Measurements from ENCODE around the gene UTF1. TPM values are rescaled to one million over a fixed set of nuclear protein-coding genes. Genes with fewer than 3 reads are reported as not detected.

Gene UTF1
- total RNA-seq, 8 experiments from 2014 or later: 0.18 to 0.38 (median 0.24) TPM; not detected in 5

GRCh38 chr10:133206356-133207040, 23.5 kb upstream of the UTF1 start:
- in situ Hi-C loops (cut with MboI; ENCODE audit: low pct_unique_long_range_greater_than_20kb in 2 of 9, low sequenced_read_pairs in 9 of 9, unreplicated experiment in 9 of 9): no loop called here

GRCh38 chr10:133207041-133207600, 22.9 kb upstream of the UTF1 start:
- no peak for ATAC-seq (replicated peaks in 6 of 8)
- 83 to 100% (median 93%) methylated on average over 2 to 10 of the region's 36 CpGs; no CpG with 5 or more reads in 6 of the 10 experiments for WGBS, 10 experiments
- no peaks in the 10 kb centered on the region for H3K4me1 ChIP-seq (replicated peaks in 1 of 2)
- in situ Hi-C loops (cut with MboI; ENCODE audit: low pct_unique_long_range_greater_than_20kb in 2 of 9, low sequenced_read_pairs in 9 of 9, unreplicated experiment in 9 of 9): no loop called here
- H3K27ac ChIP-seq: no peak overlapping the region
- H3K4me3 ChIP-seq: no peak overlapping the region

More at GRCh38 chr10:133206356-133207040, 23.5 kb upstream of the UTF1 start:
- no peaks in the 10 kb centered on the region for H3K4me1 ChIP-seq (replicated peaks in 1 of 2)
- no peak overlapping the region for H3K4me3 ChIP-seq
- 83% methylated on average over 8 of the region's 17 CpGs; no CpG with 5 or more reads in 9 of the 10 experiments for whole genome bisulfite sequencing, 10 experiments
- H3K27ac ChIP-seq: no peak overlapping the region
- peak in 1 of 8 experiments; percentile 31 for ATAC-seq (replicated peaks in 6 of 8)

- Histone ChIP-seq H3K27ac (no peak overlapping the region), H3K4me1 (replicated peaks in 1 of 2) (no peaks in the 10 kb centered on the region), H3K4me3 (no peak overlapping the region)
- WGBS, 10 experiments: 0% methylated on average over 2 of the region's 17 CpGs; no CpG with 5 or more reads in 9 of the 10 experiments
- no peak for ATAC-seq (replicated peaks in 6 of 8)
- in situ Hi-C loops (cut with MboI; ENCODE audit: low pct_unique_long_range_greater_than_20kb in 2 of 9, low sequenced_read_pairs in 9 of 9, unreplicated experiment in 9 of 9): no loop called here
Measured at GRCh38 chr10:133207627-133208026, 22.4 kb upstream of the UTF1 start.

- in situ Hi-C loops (cut with MboI; ENCODE audit: low pct_unique_long_range_greater_than_20kb in 2 of 9, low sequenced_read_pairs in 9 of 9, unreplicated experiment in 9 of 9): no loop called here
- H3K4me1 ChIP-seq (replicated peaks in 1 of 2): no peaks in the 10 kb centered on the region
- no peak overlapping the region for H3K4me3 ChIP-seq
- no peak overlapping the region for H3K27ac ChIP-seq
- no peak for ATAC-seq (replicated peaks in 6 of 8)
- WGBS, 10 experiments: 88 to 100% (median 92%) methylated on average over 1 to 8 of the region's 18 CpGs; no CpG with 5 or more reads in 6 of the 10 experiments
Measured at GRCh38 chr10:133208466-133208865, 21.6 kb upstream of the UTF1 start.

- WGBS, 10 experiments: 76 to 100% (median 88%) methylated on average over 1 to 8 of the region's 14 CpGs; no CpG with 5 or more reads in 2 of the 10 experiments
- Histone ChIP-seq H3K4me1 (replicated peaks in 1 of 2) (no peaks in the 10 kb centered on the region), H3K27ac (no peak overlapping the region), H3K4me3 (no peak overlapping the region)
- in situ Hi-C loops (cut with MboI; ENCODE audit: low pct_unique_long_range_greater_than_20kb in 2 of 9, low sequenced_read_pairs in 9 of 9, unreplicated experiment in 9 of 9): no loop called here
- peak in 1 of 8 experiments; percentile 9 for ATAC-seq (replicated peaks in 6 of 8)
Measured at GRCh38 chr10:133209117-133209516, 20.9 kb upstream of the UTF1 start.

GRCh38 chr10:133209641-133210040, 20.4 kb upstream of the UTF1 start:
- H3K4me3 ChIP-seq: no peak overlapping the region
- 63 to 100% (median 78%) methylated on average over 1 to 5 of the region's 20 CpGs; no CpG with 5 or more reads in 1 of the 10 experiments for WGBS, 10 experiments
- in situ Hi-C loops (cut with MboI; ENCODE audit: low pct_unique_long_range_greater_than_20kb in 2 of 9, low sequenced_read_pairs in 9 of 9, unreplicated experiment in 9 of 9): no loop called here
- no peaks in the 10 kb centered on the region for H3K4me1 ChIP-seq (replicated peaks in 1 of 2)
- no peak overlapping the region for H3K27ac ChIP-seq
- ATAC-seq (replicated peaks in 6 of 8): no peak

GRCh38 chr10:133210398-133211140, 19.4 kb upstream of the UTF1 start:
- in situ Hi-C loops (cut with MboI; ENCODE audit: low pct_unique_long_range_greater_than_20kb in 2 of 9, low sequenced_read_pairs in 9 of 9, unreplicated experiment in 9 of 9): no loop called here
- no peaks in the 10 kb centered on the region for H3K4me1 ChIP-seq (replicated peaks in 1 of 2)
- 71% methylated on average over 5 of the region's 27 CpGs; no CpG with 5 or more reads in 9 of the 10 experiments for WGBS, 10 experiments
- no peak overlapping the region for H3K4me3 ChIP-seq
- H3K27ac ChIP-seq: no peak overlapping the region
- ATAC-seq (replicated peaks in 6 of 8): no peak

- ATAC-seq (replicated peaks in 6 of 8): peak in 1 of 8 experiments; percentile 9
- Histone ChIP-seq H3K4me3 (no peak overlapping the region), H3K27ac (no peak overlapping the region), H3K4me1 (replicated peaks in 1 of 2) (no peaks in the 10 kb centered on the region)
- 80 to 100% methylated on average over 1 to 2 of the region's 25 CpGs; no CpG with 5 or more reads in 8 of the 10 experiments for WGBS, 10 experiments
- in situ Hi-C loops (cut with MboI; ENCODE audit: low pct_unique_long_range_greater_than_20kb in 2 of 9, low sequenced_read_pairs in 9 of 9, unreplicated experiment in 9 of 9): no loop called here
Measured at GRCh38 chr10:133211141-133211830, 18.7 kb upstream of the UTF1 start.

- ATAC-seq (replicated peaks in 6 of 8): peak in 1 of 8 experiments; percentile 7
- WGBS, 10 experiments: 70 to 94% (median 89%) methylated on average over 2 to 19 of the region's 34 CpGs; no CpG with 5 or more reads in 3 of the 10 experiments
- Histone ChIP-seq H3K27ac (no peak overlapping the region), H3K4me3 (no peak overlapping the region), H3K4me1 (replicated peaks in 1 of 2) (no peaks in the 10 kb centered on the region)
- in situ Hi-C loops (cut with MboI; ENCODE audit: low pct_unique_long_range_greater_than_20kb in 2 of 9, low sequenced_read_pairs in 9 of 9, unreplicated experiment in 9 of 9): no loop called here
Measured at GRCh38 chr10:133211959-133212852, 17.8 kb upstream of the UTF1 start.

GRCh38 chr10:133212853-133213494, 17.0 kb upstream of the UTF1 start:
- Histone ChIP-seq H3K4me3 (no peak overlapping the region), H3K27ac (no peak overlapping the region), H3K4me1 (replicated peaks in 1 of 2) (no peaks in the 10 kb centered on the region)
- in situ Hi-C loops (cut with MboI; ENCODE audit: low pct_unique_long_range_greater_than_20kb in 2 of 9, low sequenced_read_pairs in 9 of 9, unreplicated experiment in 9 of 9): no loop called here
- no peak for ATAC-seq (replicated peaks in 6 of 8)
- 76 to 100% (median 89%) methylated on average over 1 to 6 of the region's 20 CpGs; no CpG with 5 or more reads in 6 of the 10 experiments for WGBS, 10 experiments

- no peaks in the 10 kb centered on the region for H3K4me1 ChIP-seq (replicated peaks in 1 of 2)
- no peak overlapping the region for H3K27ac ChIP-seq
- ATAC-seq (replicated peaks in 6 of 8): no peak
- WGBS, 10 experiments: 60 to 100% (median 90%) methylated on average over 1 to 16 of the region's 32 CpGs; no CpG with 5 or more reads in 5 of the 10 experiments
- H3K4me3 ChIP-seq: no peak overlapping the region
- in situ Hi-C loops (cut with MboI; ENCODE audit: low pct_unique_long_range_greater_than_20kb in 2 of 9, low sequenced_read_pairs in 9 of 9, unreplicated experiment in 9 of 9): no loop called here
Measured at GRCh38 chr10:133213641-133214467, 16.2 kb upstream of the UTF1 start.

All from motor neuron (in vitro differentiated cells).